ENCODE data around the gene EPB41L4A. TPM values are rescaled to one million over a fixed set of nuclear protein-coding genes. Genes with fewer than 3 reads are reported as not detected.

Gene EPB41L4A
- polyA plus RNA-seq, 1 donor from 2014 or later: 7.4 TPM

DNA sequence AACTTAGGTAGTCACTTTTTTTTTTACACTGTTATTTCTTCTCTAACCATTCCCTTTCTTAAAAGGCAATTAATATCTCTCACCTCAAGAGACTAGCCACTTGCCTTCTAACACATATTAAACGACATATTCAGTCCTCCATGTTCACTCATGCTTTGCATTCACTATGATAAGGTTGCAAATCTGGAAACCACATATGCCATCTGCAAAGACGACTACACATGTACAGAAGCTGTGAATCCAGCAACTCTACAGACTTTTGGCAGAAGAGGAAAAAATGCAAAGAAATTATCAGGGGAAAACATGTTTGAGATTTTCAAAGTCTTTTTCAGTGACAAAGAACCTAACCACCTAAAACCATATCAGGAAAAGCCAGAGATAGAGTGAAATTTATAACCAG, 112.1 kb downstream of the EPB41L4A start:
- no peak overlapping the region for H3K4me3 ChIP-seq (ENCODE audit: low read length)

GRCh38 chr5:112304743-112305142, 114.3 kb downstream of the EPB41L4A start:
- Histone ChIP-seq H3K9me2 (ENCODE audit: insufficient read depth, low read length) (no peaks in the 10 kb centered on the region), H4K20me1 (ENCODE audit: insufficient read depth) (no peaks in the 10 kb centered on the region), H3K4me2 (ENCODE audit: low read length) (no peak overlapping the region), H3K36me3 (ENCODE audit: insufficient read depth, low read length) (no peaks in the 10 kb centered on the region), H3K9me3 (ENCODE audit: low read length) (no peaks in the 10 kb centered on the region), H2AFZ (ENCODE audit: low read depth, low read length) (no peak overlapping the region), H3F3A (ENCODE audit: insufficient read depth, low read length, poor library complexity, severe bottlenecking) (no peaks in the 10 kb centered on the region), H3K9ac (ENCODE audit: low read length) (no peak overlapping the region), H3K79me2 (replicated peaks; ENCODE audit: insufficient read depth, low read length) (no peaks in the 10 kb centered on the region), H3K27ac (ENCODE audit: low read length) (no peak overlapping the region), H3K27me3 (ENCODE audit: insufficient read depth, low read depth, low read length) (no peaks in the 10 kb centered on the region), H3K4me3 (ENCODE audit: low read length) (no peak overlapping the region)
- TF ChIP-seq TAF1 (IDR thresholded peaks at IDR 0.05; ENCODE audit: low read depth): no peak
- TF ChIP-seq POLR2AphosphoS5 (IDR thresholded peaks at IDR 0.05): no peak
- TF ChIP-seq, protein P1, sequence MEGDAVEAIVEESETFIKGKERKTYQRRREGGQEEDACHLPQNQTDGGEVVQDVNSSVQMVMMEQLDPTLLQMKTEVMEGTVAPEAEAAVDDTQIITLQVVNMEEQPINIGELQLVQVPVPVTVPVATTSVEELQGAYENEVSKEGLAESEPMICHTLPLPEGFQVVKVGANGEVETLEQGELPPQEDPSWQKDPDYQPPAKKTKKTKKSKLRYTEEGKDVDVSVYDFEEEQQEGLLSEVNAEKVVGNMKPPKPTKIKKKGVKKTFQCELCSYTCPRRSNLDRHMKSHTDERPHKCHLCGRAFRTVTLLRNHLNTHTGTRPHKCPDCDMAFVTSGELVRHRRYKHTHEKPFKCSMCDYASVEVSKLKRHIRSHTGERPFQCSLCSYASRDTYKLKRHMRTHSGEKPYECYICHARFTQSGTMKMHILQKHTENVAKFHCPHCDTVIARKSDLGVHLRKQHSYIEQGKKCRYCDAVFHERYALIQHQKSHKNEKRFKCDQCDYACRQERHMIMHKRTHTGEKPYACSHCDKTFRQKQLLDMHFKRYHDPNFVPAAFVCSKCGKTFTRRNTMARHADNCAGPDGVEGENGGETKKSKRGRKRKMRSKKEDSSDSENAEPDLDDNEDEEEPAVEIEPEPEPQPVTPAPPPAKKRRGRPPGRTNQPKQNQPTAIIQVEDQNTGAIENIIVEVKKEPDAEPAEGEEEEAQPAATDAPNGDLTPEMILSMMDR (IDR thresholded peaks at IDR 0.05; ENCODE audit: poor library complexity, severe bottlenecking): no peak
- no peak for TF ChIP-seq REST (IDR thresholded peaks at IDR 0.05; ENCODE audit: borderline replicate concordance)
- no peak for TF ChIP-seq MXI1 (conservative IDR thresholded peaks at IDR 0.05; ENCODE audit: poor library complexity, severe bottlenecking)
- TF ChIP-seq RAD21 (conservative IDR thresholded peaks at IDR 0.05): no peak
- TF ChIP-seq EP300 (conservative IDR thresholded peaks at IDR 0.05; ENCODE audit: poor library complexity, severe bottlenecking): no peak
- TF ChIP-seq SMC3 (conservative IDR thresholded peaks at IDR 0.05; ENCODE audit: poor library complexity): no peak
- TF ChIP-seq EZH2 (IDR thresholded peaks at IDR 0.05; ENCODE audit: borderline replicate concordance, insufficient read depth, low read length, poor library complexity, severe bottlenecking): no peak

More for the DNA sequence above, 112.1 kb downstream of the EPB41L4A start:
- no peaks in the 10 kb centered on the region for H3K79me2 ChIP-seq (replicated peaks; ENCODE audit: insufficient read depth, low read length)
- no peaks in the 10 kb centered on the region for H3K9me3 ChIP-seq (ENCODE audit: low read length)
- no peaks in the 10 kb centered on the region for H4K20me1 ChIP-seq (ENCODE audit: insufficient read depth)
- H3K9me2 ChIP-seq (ENCODE audit: insufficient read depth, low read length): no peaks in the 10 kb centered on the region
- H3K9ac ChIP-seq (ENCODE audit: low read length): no peak overlapping the region
- no peak overlapping the region for H2AFZ ChIP-seq (ENCODE audit: low read depth, low read length)
- no peaks in the 10 kb centered on the region for H3K36me3 ChIP-seq (ENCODE audit: insufficient read depth, low read length)
- no peaks in the 10 kb centered on the region for H3F3A ChIP-seq (ENCODE audit: insufficient read depth, low read length, poor library complexity, severe bottlenecking)
- no peak overlapping the region for H3K27ac ChIP-seq (ENCODE audit: low read length)
- no peaks in the 10 kb centered on the region for H3K27me3 ChIP-seq (ENCODE audit: insufficient read depth, low read depth, low read length)
- H3K4me2 ChIP-seq (ENCODE audit: low read length): no peak overlapping the region
- TF ChIP-seq, protein P1 (IDR thresholded peaks at IDR 0.05; ENCODE audit: poor library complexity, severe bottlenecking): no peak
- TF ChIP-seq REST (IDR thresholded peaks at IDR 0.05; ENCODE audit: borderline replicate concordance): no peak
- no peak for TF ChIP-seq SMC3 (conservative IDR thresholded peaks at IDR 0.05; ENCODE audit: poor library complexity)
- no peak for TF ChIP-seq MXI1 (conservative IDR thresholded peaks at IDR 0.05; ENCODE audit: poor library complexity, severe bottlenecking)
- no peak for TF ChIP-seq POLR2AphosphoS5 (IDR thresholded peaks at IDR 0.05)
- no peak for TF ChIP-seq RAD21 (conservative IDR thresholded peaks at IDR 0.05)
- TF ChIP-seq EP300 (conservative IDR thresholded peaks at IDR 0.05; ENCODE audit: poor library complexity, severe bottlenecking): no peak

Data from neural cell (in vitro differentiated cells).